Effector memory CD8-positive, alpha-beta T cell (primary cell): ENCODE measurements around the gene COL3A1.

Experiments used
- ATAC-seq: fragments of 150-1000 bp; cut with Tn5 transposase; replicated peaks from 2 replicates; pipeline ENCODE4 v1.10.0; 2021; ENCODE audit warnings: mild to moderate bottlenecking, moderate library complexity
- DNase-seq, 3 experiments: peaks; one replicate each; pipeline ENCODE4 v3.0.0; 2021
- H3K27ac Mint-ChIP-seq, 2 donors: one replicate each; pipeline ENCODE4 v1.8.0; 2022; ENCODE audit warnings: mild to moderate bottlenecking in 2 of 2, mixed read lengths in 2 of 2, moderate library complexity in 2 of 2
- H3K27me3 Mint-ChIP-seq, 2 donors: one replicate each; pipeline ENCODE4 v1.8.0; 2022; ENCODE audit warnings: mixed read lengths in 2 of 2
- H3K36me3 Mint-ChIP-seq: one replicate; pipeline ENCODE4 v1.8.0; 2022; ENCODE audit warnings: mild to moderate bottlenecking, moderate library complexity, mixed read lengths; ENCODE audit not compliant: insufficient read depth
- H3K4me1 Mint-ChIP-seq, 2 donors: one replicate each; pipeline ENCODE4 v1.8.0; 2022; ENCODE audit warnings: low read depth in 2 of 2, mixed read lengths in 2 of 2
- H3K4me3 Mint-ChIP-seq, 2 donors: one replicate each; pipeline ENCODE4 v1.8.0; 2022; ENCODE audit warnings: mild to moderate bottlenecking in 2 of 2, mixed read lengths in 2 of 2, moderate library complexity in 2 of 2
- H3K9me3 Mint-ChIP-seq, 2 donors: one replicate each; pipeline ENCODE4 v1.8.0; 2022; ENCODE audit warnings: mixed read lengths in 2 of 2

The COL3A1 gene

DNA sequence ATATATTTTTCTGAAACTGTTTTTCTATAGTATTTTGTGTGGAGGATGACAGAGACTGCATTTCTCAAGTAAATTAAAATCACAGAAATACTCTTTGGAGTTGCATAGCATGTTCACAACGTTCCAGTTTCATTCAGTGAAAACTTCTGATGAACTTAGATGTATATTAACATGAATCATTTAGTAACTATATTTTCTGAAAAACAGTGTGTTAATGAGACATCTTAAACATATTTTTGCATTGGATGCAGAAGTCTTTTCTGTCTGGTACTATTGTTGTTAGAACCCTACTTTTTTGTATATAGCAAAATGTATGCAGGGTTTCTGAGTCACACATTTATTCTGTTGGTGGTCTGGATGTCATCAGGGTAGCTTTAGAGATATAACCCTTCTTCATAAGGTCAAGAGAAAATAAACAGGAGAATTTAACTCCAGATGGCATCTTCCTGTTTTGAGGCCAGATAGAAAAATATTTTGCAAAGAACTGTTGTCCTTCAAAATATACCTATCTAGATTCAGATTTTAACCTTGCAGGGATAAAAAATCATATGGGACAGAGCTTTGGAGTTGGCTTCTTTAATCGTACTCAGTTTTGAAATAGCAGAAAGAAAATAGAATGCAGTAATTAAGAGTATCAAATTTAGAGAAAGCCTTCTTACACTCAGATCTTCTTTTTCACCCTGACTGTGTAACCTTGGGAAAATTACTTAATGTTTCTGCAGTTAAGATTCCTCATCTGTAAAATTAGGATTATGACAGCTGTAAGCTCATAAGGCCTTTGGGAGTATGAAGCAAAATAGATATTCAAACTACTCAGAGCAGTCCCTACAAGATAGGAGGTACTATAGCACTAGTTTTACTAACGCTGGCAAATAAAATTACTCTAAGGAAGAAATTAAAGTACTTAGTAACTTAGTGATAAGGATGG is 5.3 kb downstream of the COL3A1 start:
- H3K27me3 Mint-ChIP-seq, result no peaks in the 10 kb centered on the region
- H3K4me1 Mint-ChIP-seq, result no peaks in the 10 kb centered on the region
- H3K27ac Mint-ChIP-seq, result no peak overlapping the region
- DNase-seq, result no peak
- H3K4me3 Mint-ChIP-seq, result no peak overlapping the region
- H3K36me3 Mint-ChIP-seq, result no peaks in the 10 kb centered on the region
- H3K9me3 Mint-ChIP-seq, result peaks cover 0 to 1% of the 10 kb centered on the region in 2 donors
- ATAC-seq, result no peak

DNA sequence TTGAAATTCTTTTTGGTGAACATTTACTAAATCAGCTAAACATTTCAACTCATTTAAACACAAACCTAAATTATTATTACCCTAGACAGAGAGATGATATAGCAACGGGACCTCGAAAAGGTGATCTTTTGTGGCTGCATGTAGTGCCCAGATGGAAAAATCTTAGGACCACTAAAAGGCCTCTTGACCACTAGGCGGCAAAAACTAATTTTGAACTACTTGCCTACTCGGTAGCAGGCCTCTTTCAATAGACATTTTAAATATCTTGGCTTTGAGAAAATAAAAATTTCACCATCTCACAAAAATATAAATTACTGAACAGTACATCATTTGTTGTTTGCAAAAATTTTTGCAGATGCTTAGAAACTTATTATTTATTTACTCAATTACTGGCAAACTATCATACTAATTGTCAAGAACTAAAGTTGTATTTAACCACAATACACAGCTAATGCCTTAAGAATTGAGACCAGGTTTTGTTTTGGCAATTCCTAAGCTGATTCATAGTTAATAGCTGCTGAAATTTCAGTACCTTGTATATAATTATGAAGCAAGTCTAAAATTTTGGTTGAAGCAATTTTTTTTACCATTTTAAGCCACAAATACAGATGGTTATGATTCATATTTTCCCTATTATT is 9.4 kb downstream of the COL3A1 start:
- Mint-ChIP-seq H3K36me3 (no peaks in the 10 kb centered on the region), H3K4me3 (no peak overlapping the region), H3K27me3 (no peaks in the 10 kb centered on the region), H3K27ac (no peak overlapping the region), H3K9me3 (no peaks in the 10 kb centered on the region), H3K4me1 (no peaks in the 10 kb centered on the region)
- ATAC-seq (no peak), DNase-seq (no peak)

DNA sequence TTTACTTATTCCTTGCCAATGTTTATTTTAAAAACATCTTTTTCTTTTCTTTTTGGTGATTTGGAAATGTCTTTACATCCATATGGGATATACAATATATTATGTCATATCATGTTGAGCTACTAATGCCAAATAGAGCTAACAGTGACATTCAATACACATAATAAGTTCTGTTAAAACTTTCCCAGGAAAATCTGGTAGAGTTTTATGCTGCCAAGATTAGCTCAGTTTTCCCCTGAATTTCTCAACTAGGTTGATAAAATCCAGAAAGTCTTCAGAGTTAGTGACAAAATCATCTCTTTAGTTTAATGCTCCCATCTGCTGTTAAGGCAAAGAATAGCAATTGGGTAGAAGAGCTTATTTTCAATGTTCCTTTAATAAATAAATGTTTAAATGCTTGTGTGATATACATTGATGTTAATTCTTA is 9.9 kb downstream of the COL3A1 start:
- H3K4me3 Mint-ChIP-seq, result no peak overlapping the region
- DNase-seq (no peak), ATAC-seq (no peak)
- no peaks in the 10 kb centered on the region for H3K36me3 Mint-ChIP-seq
- no peaks in the 10 kb centered on the region for H3K4me1 Mint-ChIP-seq
- no peaks in the 10 kb centered on the region for H3K27me3 Mint-ChIP-seq
- H3K27ac Mint-ChIP-seq, result no peak overlapping the region
- H3K9me3 Mint-ChIP-seq, result no peaks in the 10 kb centered on the region

DNA sequence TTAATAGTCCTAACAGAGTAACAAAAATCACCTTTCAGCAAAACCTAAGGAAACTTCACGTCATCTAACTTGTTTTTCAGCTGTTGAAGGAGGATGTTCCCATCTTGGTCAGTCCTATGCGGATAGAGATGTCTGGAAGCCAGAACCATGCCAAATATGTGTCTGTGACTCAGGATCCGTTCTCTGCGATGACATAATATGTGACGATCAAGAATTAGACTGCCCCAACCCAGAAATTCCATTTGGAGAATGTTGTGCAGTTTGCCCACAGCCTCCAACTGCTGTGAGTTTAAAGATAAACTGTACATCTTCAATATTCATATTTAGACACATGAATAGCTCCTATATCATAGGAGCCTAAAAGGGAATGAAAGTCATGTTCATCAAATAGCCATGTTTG is 10.5 kb downstream of the COL3A1 start:
- no peaks in the 10 kb centered on the region for H3K4me1 Mint-ChIP-seq
- H3K27ac Mint-ChIP-seq, result no peak overlapping the region
- H3K27me3 Mint-ChIP-seq, result no peaks in the 10 kb centered on the region
- H3K36me3 Mint-ChIP-seq, result no peaks in the 10 kb centered on the region
- no peaks in the 10 kb centered on the region for H3K9me3 Mint-ChIP-seq
- ATAC-seq, result no peak
- no peak for DNase-seq
- no peak overlapping the region for H3K4me3 Mint-ChIP-seq

DNA sequence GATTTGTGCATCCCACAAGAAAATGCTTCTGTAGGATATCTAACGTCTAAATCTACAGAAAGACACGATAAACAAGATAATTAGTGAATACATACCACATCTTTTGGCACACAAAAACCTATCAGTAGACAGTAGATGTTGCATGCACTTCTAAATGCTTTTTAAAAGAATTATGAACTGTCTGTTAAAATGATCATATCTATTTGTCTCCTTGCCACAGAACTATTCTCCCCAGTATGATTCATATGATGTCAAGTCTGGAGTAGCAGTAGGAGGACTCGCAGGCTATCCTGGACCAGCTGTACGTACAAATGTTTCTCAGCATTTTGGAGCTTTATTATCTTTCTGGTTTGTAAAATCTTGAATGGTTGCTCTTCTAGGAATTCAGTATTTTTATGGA is 12.7 kb downstream of the COL3A1 start:
- H3K4me1 Mint-ChIP-seq, result no peaks in the 10 kb centered on the region
- no peaks in the 10 kb centered on the region for H3K9me3 Mint-ChIP-seq
- DNase-seq (no peak), ATAC-seq (no peak)
- no peaks in the 10 kb centered on the region for H3K27me3 Mint-ChIP-seq
- no peak overlapping the region for H3K4me3 Mint-ChIP-seq
- no peaks in the 10 kb centered on the region for H3K36me3 Mint-ChIP-seq
- H3K27ac Mint-ChIP-seq, result no peak overlapping the region

DNA sequence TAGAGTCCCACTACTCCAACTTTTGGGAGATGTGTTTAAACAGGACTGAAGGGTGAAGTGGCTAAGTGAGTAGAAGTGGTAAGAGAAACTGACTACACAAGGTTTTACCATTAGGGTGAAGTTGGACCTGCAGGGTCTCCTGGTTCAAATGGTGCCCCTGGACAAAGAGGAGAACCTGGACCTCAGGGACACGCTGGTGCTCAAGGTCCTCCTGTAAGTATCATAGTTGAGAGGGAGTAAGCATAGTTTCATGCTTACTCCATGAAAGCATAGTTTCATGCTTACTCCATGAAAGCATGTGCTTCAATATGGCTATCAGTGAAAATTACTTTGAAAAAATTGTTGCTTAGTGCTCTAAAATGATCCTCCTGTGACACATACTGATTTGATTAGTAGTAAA is 19.1 kb downstream of the COL3A1 start:
- H3K4me1 Mint-ChIP-seq, result no peaks in the 10 kb centered on the region
- no peaks in the 10 kb centered on the region for H3K9me3 Mint-ChIP-seq
- no peak for DNase-seq
- H3K27me3 Mint-ChIP-seq, result no peaks in the 10 kb centered on the region
- no peak overlapping the region for H3K4me3 Mint-ChIP-seq
- H3K27ac Mint-ChIP-seq, result no peak overlapping the region
- ATAC-seq, result no peak
- peaks cover 2% of the 10 kb centered on the region for H3K36me3 Mint-ChIP-seq

DNA sequence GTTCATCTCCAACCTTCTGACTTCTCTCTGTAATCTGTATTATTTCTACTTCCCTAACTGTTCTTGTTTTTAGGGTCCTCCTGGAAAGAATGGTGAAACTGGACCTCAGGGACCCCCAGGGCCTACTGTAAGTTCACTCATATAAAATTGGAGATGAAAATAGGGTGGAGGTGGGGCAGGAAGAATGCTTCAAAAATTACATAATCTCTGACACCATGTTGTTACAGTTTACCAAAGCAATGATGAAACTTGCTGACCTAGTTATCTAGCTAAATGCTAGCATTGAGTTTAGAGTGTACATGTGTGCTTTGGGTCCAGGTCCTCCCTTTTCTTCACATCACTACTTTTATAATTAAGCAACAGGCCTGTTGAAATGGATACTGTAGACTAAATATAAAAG is 23.1 kb downstream of the COL3A1 start:
- Mint-ChIP-seq H3K27me3 (no peaks in the 10 kb centered on the region), H3K27ac (no peak overlapping the region), H3K36me3 (peaks cover 2% of the 10 kb centered on the region), H3K4me1 (no peaks in the 10 kb centered on the region), H3K4me3 (no peak overlapping the region), H3K9me3 (no peaks in the 10 kb centered on the region)
- DNase-seq (no peak), ATAC-seq (no peak)

DNA sequence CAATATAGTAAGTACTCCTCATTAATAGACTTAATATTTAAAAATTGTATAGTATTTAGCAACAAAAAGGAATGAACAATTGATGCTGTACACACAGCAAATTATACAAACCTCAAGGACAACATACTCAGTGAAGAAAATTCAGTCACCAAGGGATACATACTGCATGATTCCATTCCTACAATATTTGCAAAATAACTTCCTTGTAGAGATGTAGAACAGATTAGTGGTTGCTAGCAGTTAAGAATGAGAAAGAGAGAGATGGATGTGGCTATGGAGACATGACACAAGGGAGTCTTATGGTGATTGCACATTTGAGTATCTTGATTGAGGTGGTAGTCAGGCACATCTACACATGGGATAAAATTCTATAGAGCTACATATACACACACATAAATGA is 26.0 kb downstream of the COL3A1 start:
- Mint-ChIP-seq H3K36me3 (peaks cover 2% of the 10 kb centered on the region), H3K4me1 (no peaks in the 10 kb centered on the region), H3K9me3 (no peaks in the 10 kb centered on the region), H3K4me3 (no peak overlapping the region), H3K27me3 (no peaks in the 10 kb centered on the region), H3K27ac (no peak overlapping the region)
- DNase-seq (no peak), ATAC-seq (no peak)

DNA sequence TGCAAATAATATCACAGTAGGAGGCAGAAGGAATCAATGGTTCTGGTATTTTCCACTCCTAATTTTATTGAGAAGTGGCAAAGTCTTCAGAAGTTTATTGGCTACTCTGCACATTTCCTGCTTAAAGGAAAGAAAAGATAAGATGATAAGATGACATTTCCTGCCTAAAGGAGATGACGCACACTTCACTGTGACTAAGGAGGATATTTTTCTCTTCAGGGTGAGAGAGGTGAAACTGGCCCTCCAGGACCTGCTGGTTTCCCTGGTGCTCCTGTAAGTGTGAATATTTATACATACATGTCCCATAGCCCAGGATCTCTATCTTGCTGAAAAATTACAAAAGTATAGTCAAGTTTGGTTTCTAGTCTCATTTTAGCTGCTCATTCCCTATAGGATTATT is 27.9 kb downstream of the COL3A1 start:
- DNase-seq (no peak), ATAC-seq (no peak)
- H3K27ac Mint-ChIP-seq, result no peak overlapping the region
- H3K36me3 Mint-ChIP-seq, result peaks cover 2% of the 10 kb centered on the region
- H3K9me3 Mint-ChIP-seq, result no peaks in the 10 kb centered on the region
- no peaks in the 10 kb centered on the region for H3K27me3 Mint-ChIP-seq
- no peaks in the 10 kb centered on the region for H3K4me1 Mint-ChIP-seq
- no peak overlapping the region for H3K4me3 Mint-ChIP-seq

DNA sequence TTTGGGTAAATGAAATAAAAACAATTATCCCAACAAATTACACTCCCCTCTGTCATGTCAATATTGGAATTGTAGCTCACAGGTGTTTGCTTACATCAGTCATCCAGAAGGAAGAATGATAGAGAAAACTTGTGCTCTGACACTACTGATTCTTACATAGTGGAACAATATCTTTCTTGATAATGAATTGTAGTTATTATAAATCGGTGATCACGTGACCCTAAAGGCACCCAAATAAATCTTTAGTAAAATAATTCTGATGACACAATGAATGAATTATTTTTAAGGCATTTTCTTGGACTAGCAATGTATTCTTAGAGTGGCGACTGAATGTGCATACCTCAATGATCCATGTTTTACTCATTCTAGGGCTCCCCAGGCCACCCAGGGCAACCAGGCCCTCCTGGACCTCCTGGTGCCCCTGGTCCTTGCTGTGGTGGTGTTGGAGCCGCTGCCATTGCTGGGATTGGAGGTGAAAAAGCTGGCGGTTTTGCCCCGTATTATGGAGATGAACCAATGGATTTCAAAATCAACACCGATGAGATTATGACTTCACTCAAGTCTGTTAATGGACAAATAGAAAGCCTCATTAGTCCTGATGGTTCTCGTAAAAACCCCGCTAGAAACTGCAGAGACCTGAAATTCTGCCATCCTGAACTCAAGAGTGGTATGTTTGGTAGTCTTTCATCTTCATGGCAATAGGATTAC is 34.5 kb downstream of the COL3A1 start:
- H3K27ac Mint-ChIP-seq, result no peak overlapping the region
- ATAC-seq (no peak), DNase-seq (no peak)
- no peaks in the 10 kb centered on the region for H3K4me1 Mint-ChIP-seq
- H3K27me3 Mint-ChIP-seq, result no peaks in the 10 kb centered on the region
- H3K9me3 Mint-ChIP-seq, result no peaks in the 10 kb centered on the region
- no peak overlapping the region for H3K4me3 Mint-ChIP-seq
- H3K36me3 Mint-ChIP-seq, result no peaks in the 10 kb centered on the region

DNA sequence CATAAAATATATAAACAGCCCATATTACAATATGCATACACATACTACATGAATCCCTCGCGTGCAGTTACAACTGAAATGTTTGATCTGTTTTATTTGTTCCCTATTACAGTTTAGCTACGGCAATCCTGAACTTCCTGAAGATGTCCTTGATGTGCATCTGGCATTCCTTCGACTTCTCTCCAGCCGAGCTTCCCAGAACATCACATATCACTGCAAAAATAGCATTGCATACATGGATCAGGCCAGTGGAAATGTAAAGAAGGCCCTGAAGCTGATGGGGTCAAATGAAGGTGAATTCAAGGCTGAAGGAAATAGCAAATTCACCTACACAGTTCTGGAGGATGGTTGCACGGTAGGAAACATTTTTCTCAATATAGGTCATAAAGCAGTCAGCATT is 36.4 kb downstream of the COL3A1 start:
- ATAC-seq (no peak), DNase-seq (no peak)
- Mint-ChIP-seq H3K4me3 (no peak overlapping the region), H3K27ac (no peak overlapping the region), H3K36me3 (no peaks in the 10 kb centered on the region), H3K27me3 (no peaks in the 10 kb centered on the region), H3K9me3 (no peaks in the 10 kb centered on the region), H3K4me1 (no peaks in the 10 kb centered on the region)

DNA sequence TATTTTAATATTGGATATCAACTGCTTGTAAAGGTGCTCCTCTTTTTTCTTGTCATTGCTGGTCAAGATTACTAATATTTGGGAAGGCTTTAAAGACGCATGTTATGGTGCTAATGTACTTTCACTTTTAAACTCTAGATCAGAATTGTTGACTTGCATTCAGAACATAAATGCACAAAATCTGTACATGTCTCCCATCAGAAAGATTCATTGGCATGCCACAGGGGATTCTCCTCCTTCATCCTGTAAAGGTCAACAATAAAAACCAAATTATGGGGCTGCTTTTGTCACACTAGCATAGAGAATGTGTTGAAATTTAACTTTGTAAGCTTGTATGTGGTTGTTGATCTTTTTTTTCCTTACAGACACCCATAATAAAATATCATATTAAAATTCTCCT is 38.2 kb downstream of the COL3A1 start:
- ATAC-seq (no peak), DNase-seq (no peak)
- H3K4me1 Mint-ChIP-seq, result no peaks in the 10 kb centered on the region
- peaks cover 0 to 3% of the 10 kb centered on the region in 2 donors for H3K9me3 Mint-ChIP-seq
- H3K4me3 Mint-ChIP-seq, result no peak overlapping the region
- no peaks in the 10 kb centered on the region for H3K27me3 Mint-ChIP-seq
- no peak overlapping the region for H3K27ac Mint-ChIP-seq
- H3K36me3 Mint-ChIP-seq, result no peaks in the 10 kb centered on the region

DNA sequence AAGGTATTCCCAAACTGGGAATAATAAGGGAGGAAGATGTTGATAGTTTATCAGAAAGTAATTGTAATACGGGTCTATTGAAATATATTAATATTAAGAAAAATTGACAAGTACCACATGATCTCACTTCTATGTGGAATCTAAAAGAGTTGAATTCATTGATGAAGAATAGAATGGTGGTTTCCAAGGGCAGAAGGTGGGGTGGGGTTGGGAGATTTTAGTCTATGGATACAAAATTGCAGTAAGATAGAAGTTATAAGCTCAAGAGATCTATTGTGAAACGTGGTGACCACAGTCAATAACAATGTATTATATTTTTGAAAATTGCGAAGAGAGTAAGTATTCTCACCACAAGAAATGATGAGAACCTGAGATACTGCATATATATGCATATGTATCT is 38.9 kb downstream of the COL3A1 start:
- Mint-ChIP-seq H3K4me3 (no peak overlapping the region), H3K36me3 (no peaks in the 10 kb centered on the region), H3K27ac (no peak overlapping the region), H3K9me3 (peaks cover 0 to 3% of the 10 kb centered on the region in 2 donors), H3K27me3 (no peaks in the 10 kb centered on the region), H3K4me1 (no peaks in the 10 kb centered on the region)
- ATAC-seq, result no peak
- no peak for DNase-seq
